ENCODE results near the gene MMP17. TPM values are rescaled to one million over a fixed set of nuclear protein-coding genes. Genes with fewer than 3 reads are reported as not detected.

MMP17 gene
- total and polyA plus RNA-seq, 2 donors (not counting 1 experiment from before 2014, with no cell fraction given): 14.8 to 140 TPM

GRCh38 chr12:131856366-131857097 lies 28.3 kb downstream of the MMP17 start:
- Mint-ChIP-seq H3K4me3 (no peak overlapping the region), H3K9me3 (ENCODE audit: insufficient read depth) (no peaks in the 10 kb centered on the region), H3K27me3 (peaks cover 12% of the 10 kb centered on the region), H3K4me1 (peaks cover 20% of the 10 kb centered on the region), H3K27ac (no peak overlapping the region)
- Histone ChIP-seq H4K20me1 (ENCODE audit: control insufficient read depth, insufficient read depth, low read length, poor library complexity, severe bottlenecking) (no peaks in the 10 kb centered on the region), H2AFZ (ENCODE audit: insufficient read depth, low read depth, low read length, poor library complexity, severe bottlenecking) (no peak overlapping the region), H3K4me1 (ENCODE audit: control insufficient read depth in 2 of 2, insufficient read depth in 2 of 2, low read length in 2 of 2) (peaks cover 18 to 19% of the 10 kb centered on the region in 2 donors), H3K4me3 (ENCODE audit: control extremely low read depth in 1 of 5, extremely low read depth in 1 of 5, insufficient read depth in 1 of 5, low read depth in 2 of 5, low read length in 4 of 5) (no peak overlapping the region), H3K4me2 (replicated peaks; ENCODE audit: low read depth, low read length, poor library complexity, severe bottlenecking) (no peak overlapping the region), H3K79me2 (ENCODE audit: control insufficient read depth, insufficient read depth, low read length) (no peaks in the 10 kb centered on the region), H3K27me3 (replicated peaks in 1 of 4; ENCODE audit: control extremely low read depth in 1 of 4, control insufficient read depth in 3 of 4, insufficient read depth in 4 of 4, low read length in 3 of 4) (peaks cover 0 to 14% (median 0%) of the 10 kb centered on the region in 4 experiments), H3K27ac (ENCODE audit: low read length in 2 of 2) (no peak overlapping the region), H3K9ac (ENCODE audit: low read length) (no peak overlapping the region), H3K9me3 (ENCODE audit: control extremely low read depth in 1 of 3, control insufficient read depth in 2 of 3, insufficient read depth in 1 of 3, low read length in 2 of 3) (peaks cover 0 to 5% (median 0%) of the 10 kb centered on the region in 3 donors), H3K36me3 (replicated peaks in 1 of 2; ENCODE audit: control extremely low read depth in 1 of 2, control insufficient read depth in 1 of 2, extremely low read depth in 1 of 2, insufficient read depth in 2 of 2, low read length in 1 of 2) (no peaks in the 10 kb centered on the region)
- no peak for DNase-seq
- no peak for TF ChIP-seq CTCF (IDR thresholded peaks at IDR 0.05)
- TF ChIP-seq EZH2 (IDR thresholded peaks at IDR 0.05; ENCODE audit: borderline replicate concordance, insufficient read depth, low read depth, low read length, poor library complexity, severe bottlenecking): no peak
- ChIA-PET POLR2A (no interaction called here), CTCF (no interaction called here)
- 91% methylated on average over 10 of the region's 10 CpGs for WGBS (ENCODE audit: insufficient coverage)
- no peak for ATAC-seq (ENCODE audit: low read depth)
- intact Hi-C loops (cut with micrococcal nuclease): no loop called here
